Measurements from ENCODE around the gene CLINT1. TPM values are rescaled to one million over a fixed set of nuclear protein-coding genes. Genes with fewer than 3 reads are reported as not detected.

The CLINT1 gene
- total RNA-seq, 1 donor: 120 TPM

DNA sequence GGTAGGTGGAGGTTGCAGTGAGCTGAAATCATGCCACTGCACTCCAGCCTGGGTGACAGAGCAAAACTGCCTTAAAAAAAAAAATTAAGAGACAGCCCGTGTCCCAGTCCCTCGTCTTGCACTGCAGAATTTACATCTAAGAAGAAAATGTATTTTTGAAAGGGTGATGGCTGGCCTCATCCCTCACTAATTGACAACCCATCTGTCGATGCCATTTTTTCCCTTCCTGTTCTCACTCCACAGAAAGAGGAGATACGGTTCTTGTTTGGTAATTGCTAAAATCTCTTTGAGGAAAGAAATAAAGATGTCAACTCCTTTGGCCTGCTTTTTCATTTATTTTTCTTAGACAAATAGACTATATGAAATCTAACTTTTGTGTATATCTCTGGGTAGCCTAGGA, 117.8 kb downstream of the CLINT1 start:
- Histone ChIP-seq H3K27me3 (ENCODE audit: insufficient read depth, low read length) (no peaks in the 10 kb centered on the region), H3K9me3 (ENCODE audit: low read depth, low read length) (no peaks in the 10 kb centered on the region), H3K4me1 (ENCODE audit: insufficient read depth, low read length) (peaks cover 14% of the 10 kb centered on the region), H3K4me3 (ENCODE audit: low read length) (no peak overlapping the region)

GRCh38 chr5:157740229-157740610, 118.7 kb downstream of the CLINT1 start:
- H3K9me3 ChIP-seq (ENCODE audit: low read depth, low read length): no peaks in the 10 kb centered on the region
- no peak overlapping the region for H3K4me3 ChIP-seq (ENCODE audit: low read length)
- H3K27me3 ChIP-seq (ENCODE audit: insufficient read depth, low read length): no peaks in the 10 kb centered on the region
- peaks cover 14% of the 10 kb centered on the region for H3K4me1 ChIP-seq (ENCODE audit: insufficient read depth, low read length)

- Histone ChIP-seq H3K9me3 (ENCODE audit: low read depth, low read length) (no peaks in the 10 kb centered on the region), H3K27me3 (ENCODE audit: insufficient read depth, low read length) (no peaks in the 10 kb centered on the region), H3K4me1 (ENCODE audit: insufficient read depth, low read length) (peaks cover 12% of the 10 kb centered on the region), H3K4me3 (ENCODE audit: low read length) (no peak overlapping the region)
Measured at GRCh38 chr5:157739388-157740228, 119.3 kb downstream of the CLINT1 start.

GRCh38 chr5:157735991-157736390, 123.0 kb downstream of the CLINT1 start:
- no peaks in the 10 kb centered on the region for H3K9me3 ChIP-seq (ENCODE audit: low read depth, low read length)
- no peak overlapping the region for H3K4me3 ChIP-seq (ENCODE audit: low read length)
- no peaks in the 10 kb centered on the region for H3K27me3 ChIP-seq (ENCODE audit: insufficient read depth, low read length)
- H3K4me1 ChIP-seq (ENCODE audit: insufficient read depth, low read length): peaks cover 11% of the 10 kb centered on the region

Other genes starting within 250 kb of the CLINT1 start
- not detected for gene SOX30, start 206.7 kb downstream of the CLINT1 start, total RNA-seq
- not detected for gene C5orf52, start 187.6 kb downstream of the CLINT1 start, total RNA-seq
- gene THG1L, start 127.7 kb downstream of the CLINT1 start, total RNA-seq: 13.4 TPM
- 1.0 TPM for gene LSM11, start 115.4 kb downstream of the CLINT1 start, total RNA-seq